ENCODE data around the gene ZSCAN5C. TPM values are rescaled to one million over a fixed set of nuclear protein-coding genes. Genes with fewer than 3 reads are reported as not detected.
A peak's percentile ranks its signal among the peaks of the same experiment; 100 is the strongest.
"Not testable (repeated sequence)": the region's sequence is repeated elsewhere in the genome, so short reads cannot be mapped to it uniquely, and the experiment has no call there.

Gene ZSCAN5C
- total RNA-seq, 1 experiment from 2014 or later, result not detected

- DNase-seq (ENCODE audit: low spot score), result no peak
These were observed 8.0 kb upstream of the ZSCAN5C start for GRCh38 chr19:56193981-56194640.

- DNase-seq (ENCODE audit: low spot score), result not testable (repeated sequence)
These were observed 4.4 kb upstream of the ZSCAN5C start, which contains the start of gene ZSCAN5B for GRCh38 chr19:56197646-56198045. ZSCAN5B (minus strand) TSS chr19:56197783; CDS start chr19:56193052, 4,731 bp downstream.

GRCh38 chr19:56199687-56200086, 2.4 kb upstream of the ZSCAN5C start:
- DNase-seq (ENCODE audit: low spot score), result no peak

GRCh38 chr19:56207581-56207980, 5.5 kb downstream of the ZSCAN5C start:
- not testable (repeated sequence) for DNase-seq (ENCODE audit: low spot score)

- no peak for DNase-seq (ENCODE audit: low spot score)
These were observed 7.0 kb downstream of the ZSCAN5C start for GRCh38 chr19:56209091-56209490.

- not testable (repeated sequence) for DNase-seq (ENCODE audit: low spot score)
These were observed 8.0 kb downstream of the ZSCAN5C start for GRCh38 chr19:56210036-56210435.

GRCh38 chr19:56211718-56212117, 9.6 kb downstream of the ZSCAN5C start:
- DNase-seq (ENCODE audit: low spot score), result no peak

GRCh38 chr19:56217039-56217949, 15.2 kb downstream of the ZSCAN5C start:
- DNase-seq (ENCODE audit: low spot score), result no peak

GRCh38 chr19:56218961-56219360, 16.9 kb downstream of the ZSCAN5C start:
- no peak for DNase-seq (ENCODE audit: low spot score)

GRCh38 chr19:56221442-56221841, 19.4 kb downstream of the ZSCAN5C start:
- not testable (repeated sequence) for DNase-seq (ENCODE audit: low spot score)

GRCh38 chr19:56221851-56222250, 19.8 kb downstream of the ZSCAN5C start:
- DNase-seq (ENCODE audit: low spot score), result no peak

GRCh38 chr19:56222901-56223300, 20.8 kb downstream of the ZSCAN5C start:
- DNase-seq (ENCODE audit: low spot score), result no peak

- no peak for DNase-seq (ENCODE audit: low spot score)
These were observed 21.4 kb downstream of the ZSCAN5C start for GRCh38 chr19:56223481-56223880.

- no peak for DNase-seq (ENCODE audit: low spot score)
These were observed 43.2 kb downstream of the ZSCAN5C start for GRCh38 chr19:56245121-56245740.

- DNase-seq (ENCODE audit: low spot score), result not testable (repeated sequence)
These were observed 43.7 kb downstream of the ZSCAN5C start for GRCh38 chr19:56245764-56246163.

- DNase-seq (ENCODE audit: low spot score), result not testable (repeated sequence)
These were observed 46.8 kb downstream of the ZSCAN5C start for GRCh38 chr19:56248736-56249338.

- DNase-seq (ENCODE audit: low spot score), result peak; percentile 86
These were observed 50.8 kb downstream of the ZSCAN5C start for GRCh38 chr19:56252699-56253422.

GRCh38 chr19:56253737-56254136, 51.7 kb downstream of the ZSCAN5C start:
- peak; percentile 59 for DNase-seq (ENCODE audit: low spot score)

GRCh38 chr19:56258272-56258671, 56.2 kb downstream of the ZSCAN5C start:
- no peak for DNase-seq (ENCODE audit: low spot score)

Measured in H4 (cell line).